Activated T-helper 1 cell treated with anti-CD3 and anti-CD28 coated beads, Interleukin-2, amount 50 U/mL, for 16 hours (primary cell): ENCODE data around the gene SYCP2.

Source experiments
- DNase-seq, 2 donors: peaks; one replicate each; pipeline ENCODE4 v3.0.0-alpha.2; 2020; ENCODE audit warnings: low read depth in 1 of 2, low spot score in 1 of 2

Gene SYCP2

GRCh38 chr20:59839400-59839799 lies 94.0 kb downstream of the SYCP2 start:
- no peak for DNase-seq

- no peak for DNase-seq
Measured at GRCh38 chr20:59837623-59838394, 95.6 kb downstream of the SYCP2 start.

GRCh38 chr20:59836767-59837166 lies 96.7 kb downstream of the SYCP2 start:
- DNase-seq = no peak

GRCh38 chr20:59835448-59836395 lies 97.7 kb downstream of the SYCP2 start:
- DNase-seq = no peak

- no peak for DNase-seq
Measured at GRCh38 chr20:59835057-59835447, 98.4 kb downstream of the SYCP2 start.

DNA sequence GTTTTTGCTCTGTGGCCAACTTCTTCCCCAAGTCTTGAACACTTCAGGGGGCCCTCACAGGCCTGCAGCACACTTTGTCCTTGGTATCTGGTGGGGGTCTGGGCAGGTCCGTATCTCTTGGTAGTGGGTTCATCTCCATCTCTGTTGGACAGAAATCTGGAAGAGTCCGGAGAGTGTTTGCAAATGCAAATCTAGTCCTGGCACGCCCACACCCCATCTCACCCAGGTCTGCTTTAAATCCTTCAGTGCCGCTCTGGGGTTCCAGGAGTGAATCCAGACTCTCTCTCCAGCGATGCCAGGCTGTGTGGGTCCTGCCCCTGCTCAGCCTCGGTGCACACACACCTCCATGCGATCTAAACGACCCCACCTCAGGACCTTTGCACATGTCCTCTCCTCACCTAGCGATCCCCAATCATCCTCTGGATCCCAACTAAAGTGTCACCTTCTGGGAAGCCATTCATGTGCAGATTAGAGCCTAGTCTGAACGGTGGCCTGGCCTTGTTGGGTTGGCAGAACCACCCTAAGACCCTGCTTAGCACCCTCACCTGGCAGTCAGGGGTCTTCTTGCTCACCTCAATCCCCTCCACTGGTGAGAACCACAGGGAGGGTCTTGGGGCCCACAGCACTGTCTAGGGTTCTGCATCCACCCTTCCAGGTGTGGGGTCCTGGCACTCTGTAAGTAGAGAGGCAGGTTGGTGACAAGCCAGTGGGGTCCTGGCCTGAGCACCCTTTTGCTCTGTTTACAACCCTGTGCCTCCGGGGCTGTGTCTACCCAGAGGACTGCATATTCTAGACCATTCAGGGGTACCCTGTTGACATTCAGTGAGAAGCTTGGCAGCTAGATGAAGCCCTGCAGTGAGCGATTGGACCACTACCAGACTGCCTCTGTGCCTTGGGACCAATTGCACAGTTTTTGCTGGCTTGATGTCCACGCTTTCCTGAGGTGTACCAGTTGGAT lies 100.8 kb downstream of the SYCP2 start:
- no peak for DNase-seq

- DNase-seq = no peak
Measured at GRCh38 chr20:59831916-59832270, 101.5 kb downstream of the SYCP2 start.

GRCh38 chr20:59831024-59831915 lies 102.2 kb downstream of the SYCP2 start:
- no peak for DNase-seq

DNA sequence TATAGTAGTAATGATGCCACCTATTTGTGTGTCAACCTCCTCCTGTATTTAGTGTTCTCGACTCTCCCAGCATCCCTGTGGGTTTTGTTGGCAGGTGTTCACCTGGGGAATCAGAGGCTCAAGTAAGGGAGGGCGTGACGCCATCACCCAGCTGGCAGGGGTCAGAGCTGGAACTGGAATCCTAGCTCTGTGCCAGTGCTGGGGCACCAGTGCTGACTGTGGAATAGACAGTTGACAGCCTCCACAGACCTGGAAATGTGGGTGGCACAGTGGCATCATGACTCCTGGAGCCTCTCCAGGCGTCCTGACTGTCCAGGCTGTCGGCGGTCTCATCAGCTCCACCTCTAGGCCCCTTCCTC lies 102.8 kb downstream of the SYCP2 start:
- DNase-seq = no peak

DNA sequence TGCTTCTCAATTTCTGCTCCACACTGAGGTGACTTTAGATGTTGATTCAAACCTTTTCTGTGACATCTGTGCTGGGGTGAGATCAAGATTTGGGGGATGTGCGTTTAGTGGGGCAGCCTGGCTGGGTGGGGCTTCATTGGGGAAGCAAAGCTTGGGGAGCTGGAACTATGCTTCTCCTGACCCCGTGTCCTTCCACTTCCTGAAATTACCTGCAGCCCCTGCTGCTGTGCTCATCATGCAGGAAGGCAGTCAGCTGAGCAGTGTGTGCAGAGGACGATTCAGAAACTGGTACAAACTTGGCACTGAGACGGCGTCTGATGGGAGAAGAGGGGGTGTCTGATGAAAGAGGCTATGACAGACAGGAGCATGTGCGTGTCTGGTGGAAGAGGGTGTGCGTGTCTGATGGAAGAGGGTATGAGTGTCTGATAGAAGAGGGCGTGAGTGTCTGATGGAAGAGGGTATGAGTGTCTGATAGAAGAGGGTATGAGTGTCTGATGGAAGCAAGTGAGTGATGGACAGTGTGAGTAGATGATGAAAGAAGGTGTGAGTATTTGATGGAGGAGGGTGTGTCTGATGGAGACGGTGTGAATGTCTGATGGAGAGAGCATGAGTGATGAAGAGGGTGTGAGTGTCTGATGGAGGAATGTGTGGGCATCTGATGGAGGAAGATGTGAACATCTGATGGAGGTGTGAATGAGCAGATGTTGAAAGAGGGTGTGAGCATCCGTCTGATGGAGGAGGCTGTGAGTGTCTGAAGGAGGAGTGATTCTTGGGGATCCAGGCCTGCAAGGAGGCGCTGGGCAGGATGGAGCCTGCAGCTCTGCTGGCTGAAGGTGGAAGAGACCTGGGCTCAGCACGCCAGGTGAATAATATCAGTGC lies 103.4 kb downstream of the SYCP2 start:
- DNase-seq = no peak

DNA sequence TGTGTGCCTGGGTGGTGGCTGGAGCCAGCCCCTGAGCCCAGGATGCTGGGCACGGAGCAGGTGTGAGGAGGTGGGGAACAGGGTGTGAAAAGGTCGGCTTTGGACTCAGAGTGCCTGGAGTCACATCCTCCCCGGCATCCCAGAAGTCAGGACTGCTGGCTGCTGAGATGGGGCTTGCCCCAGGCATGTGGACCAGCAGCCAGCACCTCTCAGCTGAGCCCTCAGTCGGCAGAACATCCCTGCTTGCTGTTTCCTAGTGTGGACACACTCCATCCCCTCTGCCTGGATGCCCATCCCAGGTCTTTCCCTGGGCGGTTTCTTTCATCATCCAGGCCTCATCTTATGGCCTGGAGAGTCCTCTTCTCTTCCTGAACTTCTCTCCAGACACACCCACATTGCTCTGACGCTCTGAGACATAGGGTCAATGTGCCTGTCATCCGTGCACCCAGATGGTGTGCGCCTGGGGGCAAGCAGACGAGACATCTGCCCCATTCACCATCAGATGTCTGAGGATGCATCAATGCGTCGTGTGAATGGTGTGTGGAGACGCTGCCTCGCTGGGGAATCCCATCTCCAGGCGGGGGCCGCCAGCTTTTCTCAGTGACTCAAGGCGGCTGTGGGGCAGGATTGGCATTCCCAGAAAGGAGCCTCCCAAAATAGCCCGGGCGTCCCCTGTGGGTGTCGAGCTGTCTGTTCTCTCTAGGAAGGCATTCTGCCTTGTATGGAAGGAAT lies 104.2 kb downstream of the SYCP2 start:
- DNase-seq = no peak

DNA sequence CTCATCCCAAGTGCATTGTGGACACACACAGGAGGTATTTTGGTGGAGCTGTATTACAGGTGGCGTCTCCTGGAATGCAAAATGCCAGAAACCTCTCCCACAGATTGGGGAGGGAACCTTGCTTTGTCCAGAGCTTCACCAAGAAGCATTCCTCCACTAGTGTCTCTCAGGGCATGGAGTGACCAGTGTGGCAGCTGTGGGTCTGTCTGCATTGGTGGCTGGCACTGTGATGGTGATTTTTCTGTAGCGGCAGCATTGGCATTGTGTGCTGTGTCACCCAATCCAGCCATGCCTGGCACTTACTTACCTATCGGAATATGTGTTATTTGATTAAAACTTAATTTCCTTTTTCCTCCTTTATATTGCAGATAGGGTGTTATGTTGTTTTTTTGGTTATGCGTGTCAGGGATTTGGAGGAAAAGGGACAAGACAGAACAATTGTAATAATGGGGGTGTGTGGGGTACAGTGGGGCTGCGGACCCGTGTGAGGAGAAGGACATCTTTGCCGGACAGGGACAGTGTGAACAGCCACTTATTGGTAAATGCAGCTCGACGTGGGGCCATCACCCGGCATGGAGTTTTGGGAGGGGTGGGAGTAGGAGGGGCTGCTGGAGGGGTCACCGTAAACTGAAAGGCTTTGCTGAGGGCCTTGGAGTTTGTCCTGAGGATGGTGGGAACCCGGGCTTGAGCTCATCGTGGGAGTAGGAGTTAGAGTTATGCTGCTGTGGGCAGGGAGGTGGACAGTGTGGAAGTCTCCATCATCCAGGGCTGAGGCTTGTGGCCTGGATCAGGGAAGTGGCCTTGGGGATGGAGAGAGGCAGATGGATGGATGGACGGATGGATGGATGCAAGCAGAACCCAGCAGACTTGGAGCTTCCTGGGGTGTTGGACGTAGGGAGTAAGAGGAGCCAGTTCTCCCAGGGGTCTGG lies 105.0 kb downstream of the SYCP2 start:
- no peak for DNase-seq

- DNase-seq = no peak
Measured at GRCh38 chr20:59827138-59828056, 106.0 kb downstream of the SYCP2 start.

DNA sequence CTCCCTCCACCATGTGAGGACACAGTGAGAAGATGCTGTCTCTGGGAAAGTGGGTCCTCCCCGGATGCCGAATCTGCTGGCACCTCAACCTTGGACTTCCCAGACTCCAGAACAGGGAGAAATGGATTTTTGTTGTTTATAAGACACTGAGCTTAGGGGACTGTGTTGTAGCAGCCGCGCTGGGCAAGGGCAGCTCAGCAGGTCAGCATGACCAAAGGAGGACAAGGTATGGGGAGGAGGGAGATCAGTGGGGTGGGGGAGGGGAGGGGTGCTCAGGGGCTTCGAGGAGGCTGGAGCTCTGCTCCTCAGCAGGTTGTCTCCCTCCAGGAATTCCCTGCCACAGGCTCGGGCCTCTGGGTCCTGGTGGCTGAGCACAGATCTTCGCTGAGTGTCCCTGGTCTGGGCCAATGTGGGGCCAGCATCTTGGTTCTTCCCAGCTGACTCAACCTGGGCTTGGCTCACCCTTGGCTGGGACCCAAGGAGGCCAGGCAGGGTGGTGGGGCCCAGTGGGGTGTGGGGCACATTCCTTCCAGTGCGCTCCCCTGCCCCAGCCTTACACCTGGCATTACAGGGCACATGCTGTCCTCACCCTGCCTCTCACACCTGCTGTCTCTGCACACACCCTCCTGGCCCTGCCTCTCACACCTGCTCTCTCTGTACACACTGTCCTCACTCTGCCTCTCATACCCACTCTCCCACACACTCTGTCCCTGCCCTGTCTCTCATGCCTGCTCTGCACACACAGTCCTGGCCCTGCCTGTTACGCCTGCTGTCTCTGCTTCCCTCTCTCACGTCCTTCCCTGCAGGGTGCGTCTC lies 107.3 kb downstream of the SYCP2 start:
- DNase-seq = no peak

DNA sequence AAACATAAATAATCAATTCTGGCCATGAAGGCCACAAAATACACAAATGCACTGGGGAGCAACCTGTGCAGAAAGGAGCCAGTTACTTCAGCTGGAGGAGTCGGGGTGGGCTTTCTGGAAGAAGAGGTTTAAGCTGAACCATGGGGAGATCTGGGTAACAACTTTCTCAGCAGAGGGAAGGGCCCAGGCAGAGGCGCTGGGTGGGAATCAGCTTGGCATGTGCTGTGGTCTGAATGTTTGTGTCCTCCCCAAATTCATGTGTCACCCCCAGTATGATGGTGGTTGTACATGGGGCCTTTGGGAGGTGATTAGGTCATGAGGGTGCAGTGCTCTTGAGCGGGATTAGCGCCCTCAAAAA lies 107.9 kb downstream of the SYCP2 start:
- no peak for DNase-seq
